GM18858 (cell line): Measurements from ENCODE around the gene STK4.

ENCODE experiments used
- ATAC-seq: cut with Tn5 transposase; IDR thresholded peaks from one replicate; pipeline ENCODE4 v1.9.1; 2021; ENCODE audit not compliant: unreplicated experiment

The STK4 gene

DNA sequence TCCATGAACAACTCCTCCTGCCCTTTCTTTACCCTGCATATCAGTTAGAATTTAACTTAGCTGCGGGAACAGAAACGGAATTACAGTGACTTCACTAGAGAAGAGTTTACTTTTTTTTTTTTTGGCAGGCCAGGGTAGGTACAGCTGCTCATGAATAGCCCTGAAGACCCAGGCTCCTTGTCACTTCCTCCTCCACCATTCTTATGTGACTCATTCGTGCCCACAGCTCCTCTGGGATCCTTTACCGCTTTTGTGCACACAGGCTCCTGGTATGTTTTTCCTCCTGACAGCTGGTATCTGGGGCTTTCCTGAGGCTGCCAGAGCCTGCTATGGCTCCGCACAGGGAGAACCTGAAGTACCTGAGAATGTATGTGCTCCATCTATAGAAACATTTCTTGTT lies 138.5 kb downstream of the STK4 start:
- no peak for ATAC-seq

DNA sequence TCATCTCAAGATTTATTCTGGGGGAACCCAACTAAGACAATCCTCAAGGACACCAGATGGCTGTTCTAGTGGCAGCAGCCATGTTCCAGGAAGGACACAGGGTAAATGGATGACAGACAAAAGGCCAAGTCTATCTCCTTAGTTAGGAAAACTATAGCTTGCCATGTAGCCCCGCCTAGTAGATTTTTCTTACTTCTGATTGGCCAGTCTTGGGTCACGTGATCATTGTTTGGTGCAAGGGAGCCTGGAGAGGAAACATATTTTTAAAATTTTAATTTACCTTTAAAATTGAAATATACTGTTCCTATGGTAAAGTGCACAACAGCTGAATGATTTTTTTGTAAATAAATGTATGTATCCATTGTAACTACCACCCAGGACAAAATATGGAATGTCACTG lies 139.0 kb downstream of the STK4 start:
- ATAC-seq: no peak

DNA sequence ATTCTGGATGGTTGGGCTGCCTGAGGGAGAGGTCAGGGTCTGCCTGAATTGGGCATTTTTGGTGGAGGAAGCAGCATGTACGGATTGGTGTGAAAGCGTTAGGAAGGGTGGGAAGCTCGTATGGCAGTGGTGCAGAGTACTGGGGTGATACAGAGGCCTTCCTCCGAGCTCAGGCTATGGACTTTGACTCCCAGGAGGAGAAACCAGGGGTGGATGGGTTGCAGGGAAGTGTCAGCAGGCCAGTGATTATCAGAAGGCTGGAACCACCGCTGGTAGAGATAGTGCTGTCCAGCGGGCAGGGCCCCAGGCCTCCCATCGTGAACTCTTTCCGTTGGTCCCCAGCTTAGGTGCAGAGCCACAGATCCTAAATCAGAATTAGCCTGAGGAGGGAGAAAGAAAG lies 143.3 kb downstream of the STK4 start:
- no peak for ATAC-seq

DNA sequence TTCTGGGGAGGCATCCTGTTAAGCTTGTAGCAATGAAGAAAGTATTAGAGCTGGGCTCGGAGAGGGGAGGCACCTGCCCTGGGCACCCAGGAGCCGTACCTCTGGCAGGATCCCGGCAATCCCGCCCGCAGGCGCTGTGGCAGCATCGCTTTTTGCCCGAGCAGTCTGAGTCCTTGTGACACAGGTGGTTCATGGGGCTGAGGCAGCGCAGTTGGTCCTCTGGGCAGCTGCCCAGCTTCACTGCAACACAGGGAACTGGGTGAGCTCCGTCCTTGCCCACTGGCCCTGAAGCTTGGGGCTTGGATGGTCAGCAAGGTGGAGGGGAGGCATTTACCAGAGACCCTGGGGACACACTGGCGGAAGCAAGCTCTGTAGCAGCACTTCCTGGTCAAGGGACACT lies 144.0 kb downstream of the STK4 start:
- no peak for ATAC-seq

DNA sequence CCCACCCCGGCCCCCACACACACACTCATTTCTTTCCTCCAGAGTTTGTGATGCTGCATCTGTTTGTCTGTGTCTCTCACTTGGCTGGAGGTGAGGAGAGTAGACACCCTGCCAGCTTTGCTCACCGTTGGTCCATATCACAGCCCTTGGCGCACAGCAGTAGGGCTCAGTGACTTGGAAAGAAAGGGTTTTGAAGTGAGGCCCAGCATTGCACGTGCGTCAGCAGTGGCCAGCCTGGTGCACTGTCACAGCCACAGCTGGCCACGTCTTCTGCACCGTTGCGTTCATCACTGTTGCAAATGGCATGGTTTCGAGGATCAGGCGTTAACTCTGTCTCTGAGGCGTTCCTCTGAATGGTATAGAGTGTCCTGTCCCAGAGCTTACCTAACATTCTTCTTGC lies 145.0 kb downstream of the STK4 start:
- ATAC-seq: no peak

DNA sequence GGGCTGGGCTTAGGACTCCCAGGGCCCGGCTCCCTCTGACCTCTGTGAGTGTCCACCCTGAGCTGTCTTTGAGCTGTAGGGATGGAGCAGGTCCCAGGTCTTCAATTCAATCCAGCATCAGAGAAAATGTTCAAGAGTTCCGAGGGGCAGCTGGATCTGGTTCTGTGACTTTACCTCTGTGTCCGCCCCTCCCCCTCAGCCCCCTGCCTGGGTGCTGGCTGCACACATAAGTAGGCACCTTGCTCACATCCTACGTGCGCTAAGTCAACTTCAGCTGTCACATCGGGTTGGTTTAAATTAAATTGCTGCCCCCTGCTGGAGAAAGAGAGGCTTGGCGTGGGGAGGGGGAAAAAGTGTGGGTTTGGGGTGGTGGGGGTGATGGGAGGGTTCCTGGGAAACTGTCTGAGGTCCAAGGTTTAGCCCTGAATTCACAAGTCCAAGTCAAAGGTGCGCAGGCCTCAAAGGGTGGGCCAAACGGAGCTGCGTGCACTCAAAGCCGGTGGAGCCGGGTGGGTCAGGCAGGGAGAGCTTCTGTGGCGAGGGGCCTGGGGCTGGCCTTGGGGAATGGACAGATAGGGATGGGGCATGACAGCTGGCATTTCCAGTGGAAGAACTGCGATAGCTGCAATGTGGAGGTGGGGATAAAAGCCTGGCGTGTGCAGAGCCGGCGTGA lies 145.6 kb downstream of the STK4 start:
- no peak for ATAC-seq

DNA sequence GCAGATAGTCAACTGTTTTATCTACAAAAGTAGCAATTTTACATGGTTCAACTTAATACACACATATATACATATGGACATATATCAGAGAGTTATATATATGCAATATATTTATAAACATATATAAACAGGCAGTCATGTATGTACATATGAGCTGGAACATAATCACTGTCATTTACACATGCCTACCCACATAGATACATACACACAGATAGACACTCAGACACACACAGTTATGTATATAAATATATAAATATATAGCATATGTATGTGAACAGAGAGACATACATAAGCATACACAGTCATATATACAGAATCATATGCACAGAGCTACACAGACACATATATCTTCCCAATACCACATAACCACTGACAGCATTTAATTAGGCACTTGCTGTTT lies 146.4 kb downstream of the STK4 start:
- no peak for ATAC-seq

DNA sequence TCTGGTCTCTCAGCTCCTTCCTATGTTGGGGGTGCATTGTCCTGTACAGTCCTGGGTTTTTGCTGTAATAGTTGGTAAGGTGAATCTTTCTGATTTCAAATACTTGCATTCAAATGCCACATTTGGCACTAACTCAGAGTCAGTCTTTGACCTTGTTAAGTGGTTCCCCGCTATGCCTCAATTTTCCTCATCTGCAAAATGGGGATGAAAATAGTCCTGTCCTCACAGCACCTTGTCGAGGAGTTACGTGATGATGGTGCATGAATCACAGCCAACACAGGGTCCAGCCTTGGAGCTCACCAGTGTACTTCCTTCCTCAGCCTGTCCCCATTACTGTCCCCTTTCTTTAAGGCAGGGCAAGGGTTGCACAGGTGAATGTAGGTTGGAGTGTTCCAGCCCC lies 147.6 kb downstream of the STK4 start:
- no peak for ATAC-seq

DNA sequence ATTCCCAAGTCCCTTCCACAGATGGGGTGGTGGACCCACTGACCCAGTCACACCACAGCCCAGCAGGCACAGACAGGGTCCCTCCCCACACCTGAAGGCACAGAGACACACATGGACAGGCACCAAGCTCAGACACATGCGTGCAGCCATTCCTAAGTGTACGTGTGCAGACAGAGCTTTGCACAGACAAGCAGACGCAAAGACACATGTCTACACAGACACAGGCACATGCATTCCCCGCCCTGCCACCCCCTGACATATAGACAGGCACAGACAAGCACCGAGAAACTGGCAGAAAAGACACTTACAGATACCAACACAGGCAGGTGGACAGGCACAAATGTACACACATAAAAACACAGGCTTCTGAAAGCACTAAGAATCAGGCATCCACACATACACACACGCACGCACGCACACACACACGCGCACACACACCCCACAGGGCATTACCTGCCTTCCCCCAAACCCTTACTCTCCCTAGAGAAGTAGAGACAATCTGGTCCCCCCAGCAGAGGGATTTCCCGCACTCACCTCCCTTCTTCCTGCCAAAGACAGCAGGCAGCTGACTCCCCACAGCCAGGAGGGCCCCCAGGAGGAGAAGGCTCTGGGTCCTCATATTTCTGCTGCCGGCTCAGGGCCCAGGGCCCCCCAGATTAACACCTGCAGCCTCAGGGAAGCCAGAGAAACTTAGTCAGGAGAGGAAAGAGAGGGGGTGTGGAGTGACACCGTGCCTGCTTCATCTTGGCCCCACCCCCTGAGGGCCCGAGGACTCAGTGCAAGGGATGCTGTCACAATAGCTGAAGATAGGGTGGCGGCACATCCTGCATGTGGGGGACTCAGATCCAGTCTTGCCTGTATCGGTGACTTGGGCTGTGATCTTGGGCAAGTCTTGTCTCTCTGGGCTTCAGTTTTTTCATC lies 148.4 kb downstream of the STK4 start, which contains the start of gene WFDC5:
TSS of gene WFDC5 (minus strand) at position 710 of the 921 bp plus-strand sequence. CDS start at position 619, 91 bp downstream.
- ATAC-seq: no peak

DNA sequence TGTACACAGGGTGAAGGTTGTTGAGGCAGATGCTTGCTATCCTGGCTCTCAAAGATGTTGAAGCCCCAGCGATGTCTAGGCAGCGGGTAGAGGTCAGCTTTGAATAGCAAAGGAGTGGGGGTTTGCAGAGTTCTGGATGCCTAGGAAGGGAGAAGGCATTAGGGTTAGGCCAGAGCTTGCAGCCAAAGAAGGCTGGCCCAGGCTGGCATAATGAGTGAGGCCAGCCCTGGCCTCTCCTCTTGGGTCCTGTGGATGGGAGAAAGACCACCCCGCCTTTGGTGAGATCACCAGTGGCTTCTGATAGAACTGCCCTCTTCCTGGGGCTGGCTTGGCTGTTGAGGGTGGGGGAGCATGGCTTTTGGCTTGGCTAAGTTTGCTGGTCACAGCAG lies 149.1 kb downstream of the STK4 start:
- no peak for ATAC-seq

DNA sequence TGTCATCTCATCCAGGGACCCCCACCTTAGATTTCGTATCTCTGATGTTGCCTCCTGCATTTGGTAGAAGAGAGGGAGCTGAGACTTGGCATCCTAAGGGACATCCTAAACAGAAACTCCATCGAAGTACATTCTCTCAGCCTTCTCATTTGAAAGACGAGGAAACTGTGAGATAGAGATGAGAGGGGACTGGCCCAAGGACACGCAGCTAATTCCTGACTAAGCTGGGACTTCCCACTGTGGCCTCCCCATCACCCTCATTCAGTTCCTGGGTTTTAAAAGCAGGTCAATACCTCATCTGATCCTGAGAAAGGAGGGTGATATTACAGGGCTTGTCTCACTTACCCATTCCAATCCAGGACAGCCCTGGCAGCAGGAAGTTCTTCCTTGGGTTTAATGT lies 149.5 kb downstream of the STK4 start:
- no peak for ATAC-seq

DNA sequence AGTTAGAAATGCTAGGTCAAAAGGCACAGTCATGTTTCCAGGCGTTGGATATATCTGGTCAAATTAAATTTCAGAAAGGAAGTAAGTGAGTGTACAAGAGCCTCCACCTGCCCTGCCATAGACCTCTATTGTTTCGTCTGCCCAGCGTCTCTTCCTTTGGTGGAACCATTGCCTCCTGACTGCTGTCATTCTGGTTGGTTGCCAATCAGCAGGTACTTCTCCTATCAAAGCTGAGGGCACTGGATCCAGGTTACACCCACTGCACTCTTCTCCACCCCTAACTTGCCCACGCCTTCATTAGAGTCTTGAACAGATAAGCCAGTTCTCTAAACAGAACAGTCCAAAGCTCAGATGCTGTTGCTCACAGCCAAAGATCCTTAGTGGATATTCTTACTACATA lies 151.3 kb downstream of the STK4 start:
- ATAC-seq: no peak

DNA sequence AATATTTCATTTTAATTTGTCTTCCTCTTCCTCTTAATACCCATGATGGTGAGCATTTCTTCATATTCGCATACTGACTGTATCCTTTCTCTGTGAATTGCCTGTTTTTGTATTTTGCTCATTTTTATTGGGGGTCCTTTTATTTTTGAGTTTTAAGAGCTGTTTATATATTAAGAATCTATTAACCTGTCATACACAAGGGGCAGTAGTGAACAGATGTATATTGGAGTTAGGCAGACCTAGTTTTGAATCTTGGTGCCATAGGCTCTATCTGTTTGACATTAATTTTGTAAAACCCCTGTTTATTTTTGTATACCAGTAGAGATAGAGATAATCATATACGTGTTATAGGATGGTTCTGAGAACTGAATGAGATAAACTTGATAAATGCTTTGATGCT lies 151.7 kb downstream of the STK4 start:
- no peak for ATAC-seq

DNA sequence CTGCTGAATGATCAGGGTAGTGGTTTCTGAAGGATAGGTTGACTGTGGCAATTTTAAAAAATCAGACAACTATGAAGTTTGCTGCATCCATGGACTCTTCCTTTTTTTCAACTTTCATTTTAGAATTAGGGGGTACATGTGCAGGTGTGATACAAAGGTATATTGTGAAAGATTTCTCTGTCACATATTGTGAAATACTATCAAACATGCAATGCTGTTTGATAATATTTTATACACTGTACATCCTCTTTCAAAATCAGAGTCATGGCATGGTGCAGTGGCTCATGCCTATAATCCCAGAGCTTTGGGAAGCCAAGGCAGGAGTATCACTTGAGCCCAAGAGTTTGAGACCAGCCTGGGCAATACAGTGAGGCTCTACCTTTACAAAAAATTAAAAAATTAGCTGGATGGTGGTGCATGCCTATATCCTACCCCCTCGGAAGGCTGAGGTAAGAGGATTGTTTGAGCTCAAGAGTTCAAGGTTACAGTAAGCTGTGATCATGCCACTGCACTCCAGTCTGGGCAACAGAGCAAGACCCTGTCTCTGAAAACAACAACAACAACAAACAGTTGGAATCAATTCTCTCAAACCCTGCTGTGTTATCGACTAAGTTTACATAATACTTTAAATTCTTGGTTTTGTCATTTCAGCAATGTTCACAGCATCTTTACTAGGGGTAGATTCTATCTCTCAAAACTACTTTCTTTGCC lies 153.4 kb downstream of the STK4 start:
- no peak for ATAC-seq

DNA sequence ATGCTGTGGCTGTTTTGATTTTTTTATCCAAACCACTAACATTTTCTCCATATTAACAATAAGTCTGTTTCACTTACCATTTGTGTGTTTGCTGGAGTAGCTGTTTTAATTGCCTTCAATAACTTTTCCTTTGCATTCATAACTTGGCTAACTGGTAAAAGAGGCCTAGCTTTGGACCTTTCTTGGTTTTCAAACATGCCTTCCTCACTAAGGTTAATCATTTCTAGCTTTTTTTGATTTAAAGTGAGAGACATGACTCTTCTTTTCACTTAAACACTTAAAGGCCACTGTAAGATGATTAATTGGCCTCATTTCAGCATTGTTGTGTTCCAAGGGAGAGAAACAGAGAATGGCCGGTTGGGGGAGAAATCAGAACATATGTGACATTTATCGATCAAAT lies 155.1 kb downstream of the STK4 start:
- ATAC-seq: no peak

DNA sequence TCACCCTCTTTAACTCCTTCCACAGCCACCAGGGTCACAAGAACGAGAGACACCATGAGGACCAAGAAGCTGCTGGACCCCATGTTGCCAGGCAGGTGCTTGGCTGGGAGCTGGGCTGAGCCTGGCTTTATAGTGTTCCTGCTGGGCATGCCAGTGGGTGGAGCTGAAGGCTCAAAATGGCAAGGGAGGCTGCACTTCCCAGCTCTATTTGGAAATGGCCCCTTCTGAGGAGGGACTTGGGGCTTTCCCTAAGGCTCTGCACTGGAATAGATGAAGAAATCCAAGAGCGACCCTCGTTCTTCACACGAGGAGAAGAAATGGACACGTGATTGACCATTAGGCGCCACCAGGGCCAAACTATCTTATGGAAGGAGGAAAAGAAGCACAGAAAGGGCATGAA lies 158.1 kb downstream of the STK4 start, which contains the start of gene WFDC12:
TSS of gene WFDC12 (minus strand) at position 101 of the 400 bp plus-strand sequence. CDS start at position 83, 18 bp downstream.
- ATAC-seq: no peak

DNA sequence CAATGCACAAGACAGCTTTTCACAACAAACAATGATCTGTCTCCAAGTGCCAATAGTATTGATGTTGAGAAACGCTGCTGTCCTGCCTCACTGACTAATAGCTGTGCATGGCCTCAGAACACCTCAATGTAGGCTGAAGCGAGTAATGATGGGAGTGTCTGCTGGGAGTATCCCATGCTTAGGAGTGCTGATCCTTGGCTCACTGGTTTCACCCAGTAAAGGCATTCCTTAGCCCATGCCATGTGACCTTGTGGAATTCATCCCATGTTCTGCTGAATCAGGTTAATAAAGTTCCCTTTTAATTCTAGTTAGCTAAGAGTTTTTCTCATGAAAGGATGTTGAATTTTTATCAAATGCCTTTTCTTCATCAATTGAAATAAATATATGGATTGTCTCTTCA lies 161.8 kb downstream of the STK4 start:
- no peak for ATAC-seq
